Stimulated activated CD4-positive, alpha-beta T cell treated with anti-CD3 and anti-CD28 coated beads, Interleukin-1b, Interleukin-23, amount 100 ng/mL, for 48 hours (primary cell): ENCODE measurements around the gene ETS1.

Source experiments
- DNase-seq: peaks from one replicate; pipeline ENCODE4 v3.0.0-alpha.2; 2020

The ETS1 gene

DNA sequence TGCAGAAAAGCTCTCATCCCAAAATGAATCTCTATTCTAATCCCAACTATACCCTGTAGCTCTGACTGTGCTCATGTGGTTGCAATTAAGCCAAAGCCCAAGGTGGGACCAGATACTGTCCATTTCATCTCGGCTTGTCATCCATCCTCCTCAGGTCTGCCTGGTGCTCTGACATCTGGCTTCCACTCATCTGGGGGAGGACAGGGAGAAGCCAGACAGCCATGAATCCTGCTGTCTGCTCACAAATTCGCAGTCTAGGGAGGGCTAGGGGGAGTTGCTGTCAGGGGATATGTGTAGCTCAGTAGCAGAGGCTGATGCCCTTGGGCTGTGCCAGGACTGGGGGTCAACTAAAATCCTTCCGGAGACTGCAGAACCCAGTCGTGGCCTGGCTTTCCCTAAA, 167.1 kb downstream of the ETS1 start:
- DNase-seq, result no peak

DNA sequence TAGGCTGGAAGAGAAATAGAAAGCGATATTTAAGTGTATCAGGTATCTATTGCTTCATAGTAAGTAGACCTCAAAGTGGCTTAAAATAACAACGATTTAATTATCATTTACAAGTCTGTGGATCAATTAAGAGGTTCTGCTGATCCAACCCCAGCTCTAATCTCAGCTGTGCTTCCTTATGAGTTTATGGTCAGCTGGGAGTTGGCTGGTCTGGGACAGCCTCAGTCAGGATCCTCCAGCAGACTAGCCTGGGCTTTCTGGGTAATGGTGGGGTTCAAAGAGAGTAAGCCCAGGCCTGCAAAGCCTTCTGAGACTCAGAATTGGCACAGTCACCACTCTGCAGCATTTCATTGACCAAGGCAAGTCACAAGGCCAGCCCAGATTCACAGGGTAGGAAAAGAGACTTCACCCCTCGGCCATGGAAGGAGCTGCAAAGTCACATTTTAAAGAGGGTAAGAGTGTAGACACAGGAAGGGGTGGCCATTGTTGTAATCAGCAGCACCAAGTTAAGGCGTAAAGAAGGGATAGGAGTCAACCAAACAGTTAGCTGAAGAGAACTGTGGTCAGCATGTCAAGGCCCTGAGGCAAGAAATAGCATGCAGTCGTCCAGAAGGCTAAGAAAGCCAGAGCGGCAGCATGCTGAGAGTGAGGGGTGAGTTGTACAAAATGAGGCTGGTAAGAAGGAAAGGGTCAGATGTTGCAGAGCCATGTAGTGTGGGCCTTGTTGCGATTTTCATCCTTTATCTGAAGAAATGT, 168.2 kb downstream of the ETS1 start:
- no peak for DNase-seq

DNA sequence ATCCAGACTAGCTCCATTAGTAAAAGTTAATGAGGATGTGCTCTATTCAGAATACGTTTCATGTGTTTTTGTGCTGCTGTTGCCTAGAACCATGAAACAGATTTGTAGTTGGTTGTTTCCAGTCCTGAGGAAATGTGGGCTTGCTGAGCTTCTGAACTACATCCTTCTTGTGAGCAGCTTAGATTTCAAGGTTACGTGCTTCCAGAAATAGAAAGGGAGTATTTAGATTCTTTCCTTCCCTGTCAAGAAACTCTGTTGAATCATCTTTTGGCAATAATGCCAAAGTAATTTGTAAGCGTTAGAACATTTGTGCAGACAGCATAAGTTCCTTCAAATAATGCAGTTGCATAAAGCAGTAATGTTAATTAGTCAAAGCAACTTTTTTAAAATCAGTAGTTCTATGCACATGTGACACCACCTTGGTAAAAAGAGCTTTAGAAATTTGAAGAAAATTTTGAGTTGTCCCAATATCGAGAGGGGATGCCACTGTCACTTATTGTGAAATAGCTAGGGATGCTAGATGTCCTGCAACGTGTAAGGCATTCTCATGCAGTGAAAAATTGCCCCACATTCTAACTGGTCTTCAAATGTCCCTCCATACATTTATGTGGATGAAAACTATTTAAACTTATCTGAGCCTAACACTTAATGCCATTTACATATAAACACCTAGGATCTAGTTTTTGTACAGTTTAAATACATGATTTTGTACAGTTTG, 169.6 kb downstream of the ETS1 start:
- no peak for DNase-seq

DNA sequence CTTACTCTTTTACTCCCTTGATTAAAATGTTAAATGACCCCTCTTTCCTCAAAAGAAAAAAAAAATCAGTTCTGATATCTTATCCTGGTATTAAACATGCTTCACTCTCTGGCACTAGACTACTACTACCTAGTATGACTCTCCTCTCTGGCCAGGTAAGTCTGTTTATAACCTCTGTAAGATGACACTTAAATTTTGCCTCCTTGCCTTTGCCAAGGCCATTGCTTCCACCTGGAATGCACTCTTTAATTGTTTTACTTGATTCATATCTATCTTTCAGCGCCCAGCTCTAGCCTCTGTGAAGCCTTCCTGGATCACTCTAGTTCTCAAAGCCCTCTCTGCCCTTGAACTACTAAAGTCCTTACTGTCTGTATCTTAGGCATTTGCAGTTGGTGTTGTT, 170.4 kb downstream of the ETS1 start:
- DNase-seq, result no peak

DNA sequence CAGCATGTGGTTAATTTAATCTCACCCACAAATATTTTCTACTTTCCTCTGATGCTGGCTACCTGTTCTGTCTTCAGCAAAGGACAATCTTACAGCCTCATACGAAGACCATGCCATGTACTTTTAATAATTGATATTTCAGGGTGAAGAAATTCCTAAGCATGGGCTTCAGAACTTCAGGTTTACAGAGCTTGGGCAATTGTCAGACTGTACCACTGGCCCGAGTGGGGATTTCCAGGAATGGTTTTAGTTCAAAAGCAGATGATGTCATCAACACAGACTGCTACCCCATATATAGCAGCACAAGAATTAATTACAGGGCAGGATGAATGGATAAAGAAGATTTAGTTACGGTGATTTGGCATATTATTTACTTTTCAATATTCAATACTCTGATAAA, 171.8 kb downstream of the ETS1 start:
- no peak for DNase-seq

DNA sequence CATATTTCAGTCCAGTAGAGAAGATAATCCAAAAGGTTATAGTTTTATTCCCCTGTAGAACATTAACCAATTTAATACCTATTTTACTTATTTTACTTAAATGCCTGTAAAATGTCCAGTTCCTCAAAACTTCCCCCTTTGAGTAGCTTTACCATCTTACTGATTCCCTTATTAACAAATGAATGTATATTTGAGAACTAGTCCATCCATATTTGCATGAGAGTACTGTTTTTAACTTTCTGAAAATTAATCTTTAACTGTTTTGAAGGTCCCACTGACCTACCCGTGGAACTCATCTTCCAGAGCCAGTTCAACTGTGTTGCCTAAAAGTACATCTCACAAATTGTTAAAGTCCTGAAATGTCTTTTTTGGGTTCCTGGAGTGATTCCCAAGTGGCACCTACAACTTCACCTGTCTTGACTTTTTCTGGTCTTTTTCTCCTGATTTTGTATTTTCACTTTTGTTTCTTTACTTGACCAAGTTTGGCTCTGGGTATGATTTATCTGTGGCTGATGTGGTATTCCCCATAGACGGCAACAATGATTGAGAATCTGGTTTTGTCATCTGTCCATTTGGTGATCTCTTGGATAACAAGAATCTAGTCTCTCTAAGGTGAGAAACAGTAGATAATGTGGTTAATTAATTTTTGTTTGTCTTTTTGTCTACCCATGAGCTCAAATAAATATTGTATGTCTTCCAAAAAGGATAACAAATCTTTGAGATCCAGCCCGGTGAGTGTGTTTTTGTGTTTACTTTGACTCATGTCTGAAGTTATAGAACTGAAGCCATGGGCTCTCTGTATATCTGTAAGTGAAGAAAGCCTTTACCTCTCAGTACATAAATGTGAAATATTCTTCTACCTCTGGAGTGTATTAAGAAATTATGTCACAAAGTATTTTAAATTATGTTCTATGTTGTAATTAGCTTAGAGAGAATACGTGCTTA, 174.2 kb downstream of the ETS1 start:
- no peak for DNase-seq

DNA sequence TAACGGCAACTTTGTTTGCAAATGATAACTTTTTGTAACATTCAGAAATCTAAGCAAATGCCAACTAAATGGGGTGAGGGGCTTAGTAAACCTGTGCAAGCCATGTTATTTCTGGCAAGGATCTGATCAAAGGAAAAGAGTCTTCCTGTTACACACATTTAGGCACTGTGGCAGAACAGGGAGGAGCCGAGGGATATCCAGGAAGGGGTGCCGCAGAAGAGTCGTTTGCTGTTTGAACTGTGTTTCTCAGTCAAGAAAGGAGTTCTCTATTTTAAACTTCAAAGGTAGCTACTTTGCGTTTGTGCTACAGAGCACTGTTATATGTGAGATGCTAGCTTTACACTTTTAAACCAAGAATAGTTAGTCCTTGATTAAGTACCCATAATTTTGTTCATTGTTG, 175.5 kb downstream of the ETS1 start:
- no peak for DNase-seq

DNA sequence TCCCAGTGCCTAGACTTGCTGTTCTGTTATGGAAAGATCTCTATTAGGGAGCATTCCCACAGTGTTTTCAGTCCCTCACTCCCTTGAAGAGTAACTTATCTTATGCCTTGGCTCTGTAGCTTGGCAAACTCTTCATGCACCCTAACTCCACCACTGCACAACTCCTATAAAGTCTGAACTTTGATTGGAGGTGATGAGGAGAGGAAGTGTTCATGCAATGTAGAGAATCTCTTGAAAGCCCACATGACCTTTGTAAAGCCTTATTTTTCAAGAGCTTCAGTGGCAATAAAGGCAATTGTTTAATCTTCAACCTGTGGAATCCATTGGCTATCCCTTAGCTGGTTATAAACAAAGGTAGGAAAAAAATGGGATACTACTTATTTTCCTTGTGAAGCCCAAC, 176.2 kb downstream of the ETS1 start:
- no peak for DNase-seq

DNA sequence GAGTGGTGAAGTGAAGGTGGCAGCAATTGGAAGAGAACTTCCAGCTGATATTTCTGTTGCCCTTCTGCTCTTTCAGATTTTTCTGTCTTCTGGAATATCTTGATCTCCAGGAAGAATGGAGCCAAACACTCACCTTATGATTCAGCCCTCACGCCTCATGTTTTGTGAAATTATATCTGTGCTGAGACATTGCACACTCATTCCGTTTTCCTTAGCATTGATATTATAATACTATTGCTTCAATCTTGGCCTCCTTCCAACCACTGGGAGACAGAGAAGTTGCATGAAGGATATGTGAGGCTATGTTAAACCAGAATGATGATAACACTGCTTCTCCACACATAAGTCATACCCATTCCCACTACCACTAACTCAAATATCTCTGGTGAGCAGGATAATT, 177.9 kb downstream of the ETS1 start:
- no peak for DNase-seq
